Lung microvascular endothelial cell (primary cell): ENCODE results near the gene ASB10. TPM values are rescaled to one million over a fixed set of nuclear protein-coding genes. Genes with fewer than 3 reads are reported as not detected.

ENCODE experiments used
- total RNA-seq: library from RNA; depleted of rRNA; stranded (reverse); fragments of >200 nt; gene quantifications from 2 replicates; pipeline ENCODE4 v1.2.1, GENCODE V29; 2014

ASB10 gene
- total RNA-seq, 1 donor from 2014 or later, result not detected

Other genes starting within 250 kb of the ASB10 start
- gene KCNH2, start 208.9 kb downstream of the ASB10 start, total RNA-seq, result under 0.01 TPM in 1 of 2 replicates, not detected in the other
- gene NOS3, start 196.2 kb downstream of the ASB10 start, total RNA-seq, result 25.0 and 30.5 TPM in 2 replicates
- gene ATG9B, start 162.8 kb downstream of the ASB10 start, total RNA-seq, result under 0.01 TPM in 1 of 2 replicates, not detected in the other
- 10.2 and 10.3 TPM in 2 replicates for gene ABCB8, start 158.8 kb downstream of the ASB10 start, total RNA-seq
- under 0.01 and 0.40 TPM in 2 replicates for gene ASIC3, start 138.7 kb downstream of the ASB10 start, total RNA-seq
- 15.9 and 17.4 TPM in 2 replicates for gene CDK5, start 129.4 kb downstream of the ASB10 start, total RNA-seq
- 39.4 and 72.8 TPM in 2 replicates for gene SLC4A2, start 127.7 kb downstream of the ASB10 start, total RNA-seq
- gene FASTK, start 106.4 kb downstream of the ASB10 start, total RNA-seq, result 36.0 and 38.9 TPM in 2 replicates
- gene TMUB1, start 103.8 kb downstream of the ASB10 start, total RNA-seq, result 13.1 and 16.9 TPM in 2 replicates
- gene AGAP3, start 100.8 kb downstream of the ASB10 start, total RNA-seq, result 35.1 and 62.5 TPM in 2 replicates
- not detected in 2 replicates for gene GBX1, start 19.6 kb downstream of the ASB10 start, total RNA-seq
- not detected in 2 replicates for gene H2BK1, start 23.2 kb upstream of the ASB10 start, total RNA-seq
- 37.0 and 39.5 TPM in 2 replicates for gene ABCF2, start 40.0 kb upstream of the ASB10 start, total RNA-seq
- 31.2 and 31.7 TPM in 2 replicates for gene CHPF2, start 45.2 kb upstream of the ASB10 start, total RNA-seq
- 0.79 and 2.0 TPM in 2 replicates for gene SMARCD3, start 61.4 kb upstream of the ASB10 start, total RNA-seq
- gene NUB1, start 154.6 kb upstream of the ASB10 start, total RNA-seq, result 27.0 and 31.2 TPM in 2 replicates
- gene WDR86, start 222.8 kb upstream of the ASB10 start, total RNA-seq, result not detected in 2 replicates